NCI-H748 treated with DMSO at 0.1 percent for 48 hours (cell line): ENCODE data around the gene ABCA1.
"Not testable (repeated sequence)": the region's sequence is repeated elsewhere in the genome, so short reads cannot be mapped to it uniquely, and the experiment has no call there.

Experiments
- DNase-seq: peaks from one replicate; lab custom pipeline; 2025; lab: John Stamatoyannopoulos, UW

Gene ABCA1

GRCh38 chr9:104927912-104928740 is at the start of gene ABCA1:
TSS of gene ABCA1 (minus strand) at chr9:104928155. CDS start at chr9:104903679, 24,476 bp downstream.
- peak; percentile 49 for DNase-seq

GRCh38 chr9:104977580-104977979 is 49.6 kb upstream of the ABCA1 start:
- DNase-seq = no peak

GRCh38 chr9:104977168-104977567 is 49.2 kb upstream of the ABCA1 start:
- DNase-seq = no peak

GRCh38 chr9:104975966-104976595 is 48.1 kb upstream of the ABCA1 start:
- DNase-seq = not testable (repeated sequence)

- DNase-seq = no peak
Observed at GRCh38 chr9:104974053-104974962, 46.4 kb upstream of the ABCA1 start.

GRCh38 chr9:104972242-104972866 is 44.4 kb upstream of the ABCA1 start:
- no peak for DNase-seq

GRCh38 chr9:104971511-104971910 is 43.6 kb upstream of the ABCA1 start:
- no peak for DNase-seq

GRCh38 chr9:104970271-104970987 is 42.5 kb upstream of the ABCA1 start:
- DNase-seq = no peak

GRCh38 chr9:104969116-104969515 is 41.2 kb upstream of the ABCA1 start:
- no peak for DNase-seq

GRCh38 chr9:104968025-104968982 is 40.3 kb upstream of the ABCA1 start:
- peak; percentile 90 for DNase-seq

GRCh38 chr9:104963076-104963475 is 35.1 kb upstream of the ABCA1 start:
- DNase-seq = no peak

GRCh38 chr9:104961701-104962359 is 33.9 kb upstream of the ABCA1 start:
- no peak for DNase-seq

- peak; percentile 8 for DNase-seq
Observed at GRCh38 chr9:104961238-104961637, 33.3 kb upstream of the ABCA1 start.

- DNase-seq = no peak
Observed at GRCh38 chr9:104960662-104961061, 32.7 kb upstream of the ABCA1 start.

- no peak for DNase-seq
Observed at GRCh38 chr9:104958751-104959150, 30.8 kb upstream of the ABCA1 start.

GRCh38 chr9:104958006-104958405 is 30.1 kb upstream of the ABCA1 start:
- DNase-seq = not testable (repeated sequence)

GRCh38 chr9:104951487-104951886 is 23.5 kb upstream of the ABCA1 start:
- no peak for DNase-seq

- DNase-seq = no peak
Observed at GRCh38 chr9:104950838-104951237, 22.9 kb upstream of the ABCA1 start.

- DNase-seq = no peak
Observed at GRCh38 chr9:104948277-104948676, 20.3 kb upstream of the ABCA1 start.

- DNase-seq = no peak
Observed at GRCh38 chr9:104944871-104945270, 16.9 kb upstream of the ABCA1 start.
